ENCODE results near the gene TPM1. TPM values are rescaled to one million over a fixed set of nuclear protein-coding genes. Genes with fewer than 3 reads are reported as not detected.

TPM1 gene
- total and polyA plus RNA-seq, 3 experiments from 2014 or later = 8.3 to 9.9 (median 9.4) TPM

GRCh38 chr15:63057468-63058345 is 15.2 kb downstream of the TPM1 start:
- no peak for DNase-seq
- no peak overlapping the region for H3K27ac Mint-ChIP-seq
- H3K4me3 Mint-ChIP-seq = no peak overlapping the region
- H3K9me3 ChIP-seq (ENCODE audit: low read length) = no peaks in the 10 kb centered on the region
- H3K27me3 Mint-ChIP-seq = no peaks in the 10 kb centered on the region
- H3K9me3 Mint-ChIP-seq = no peaks in the 10 kb centered on the region
- H3K36me3 ChIP-seq (ENCODE audit: insufficient read depth, low read length) = peaks cover 30% of the 10 kb centered on the region
- no peak overlapping the region for H3K4me3 ChIP-seq (ENCODE audit: low read length)
- ChIA-PET CTCF (interaction anchor here (1.9 kb wide), 1 partner anchor 10 kb away, joined by 11 read pairs; no protein-coding TSS in a partner anchor), POLR2A (no interaction called here)
- no peaks in the 10 kb centered on the region for H3K27me3 ChIP-seq (ENCODE audit: insufficient read depth, low read length, poor library complexity, severe bottlenecking)
- no peak overlapping the region for H3K27ac ChIP-seq (ENCODE audit: low read depth, low read length)
- no peaks in the 10 kb centered on the region for H3K4me1 ChIP-seq (ENCODE audit: insufficient read depth, low read length)
- H3K36me3 Mint-ChIP-seq = peaks cover 6 to 55% (median 29%) of the 10 kb centered on the region in 3 donors
- peaks cover 0 to 2% (median 0%) of the 10 kb centered on the region in 3 donors for H3K4me1 Mint-ChIP-seq

GRCh38 chr15:63059075-63059474 is 16.5 kb downstream of the TPM1 start:
- no peak overlapping the region for H3K4me3 ChIP-seq (ENCODE audit: low read length)
- Mint-ChIP-seq H3K4me1 (peaks cover 0 to 1% (median 0%) of the 10 kb centered on the region in 3 donors), H3K9me3 (no peaks in the 10 kb centered on the region), H3K27me3 (no peaks in the 10 kb centered on the region), H3K27ac (no peak overlapping the region), H3K4me3 (no peak overlapping the region), H3K36me3 (peaks cover 10 to 67% (median 36%) of the 10 kb centered on the region in 3 donors)
- POLR2A ChIA-PET = no interaction called here
- peaks cover 33% of the 10 kb centered on the region for H3K36me3 ChIP-seq (ENCODE audit: insufficient read depth, low read length)
- DNase-seq = no peak
- no peaks in the 10 kb centered on the region for H3K27me3 ChIP-seq (ENCODE audit: insufficient read depth, low read length, poor library complexity, severe bottlenecking)
- H3K4me1 ChIP-seq (ENCODE audit: insufficient read depth, low read length) = no peaks in the 10 kb centered on the region
- H3K9me3 ChIP-seq (ENCODE audit: low read length) = no peaks in the 10 kb centered on the region
- CTCF ChIA-PET = interaction anchor here (1.4 kb wide), 1 partner anchor 12 kb away, joined by 5 read pairs; no protein-coding TSS in a partner anchor
- H3K27ac ChIP-seq (ENCODE audit: low read depth, low read length) = no peak overlapping the region

GRCh38 chr15:63059573-63060216 is 17.1 kb downstream of the TPM1 start:
- Histone ChIP-seq H3K4me3 (ENCODE audit: low read length) (no peak overlapping the region), H3K36me3 (ENCODE audit: insufficient read depth, low read length) (peaks cover 35% of the 10 kb centered on the region), H3K4me1 (ENCODE audit: insufficient read depth, low read length) (no peaks in the 10 kb centered on the region)

GRCh38 chr15:63060699-63061098 is 18.2 kb downstream of the TPM1 start:
- no peaks in the 10 kb centered on the region for H3K4me1 Mint-ChIP-seq
- CTCF ChIA-PET = interaction anchor here (1.2 kb wide), 1 partner anchor 13 kb away, joined by 4 read pairs; no protein-coding TSS in a partner anchor
- peak overlapping the region in 1 of 8 donors; percentile 18 for H3K27ac Mint-ChIP-seq
- no peak for DNase-seq
- Histone ChIP-seq H3K36me3 (ENCODE audit: insufficient read depth, low read length) (peaks cover 35% of the 10 kb centered on the region), H3K4me1 (ENCODE audit: insufficient read depth, low read length) (no peaks in the 10 kb centered on the region), H3K4me3 (ENCODE audit: low read length) (no peak overlapping the region), H3K9me3 (ENCODE audit: low read length) (no peaks in the 10 kb centered on the region), H3K27me3 (ENCODE audit: insufficient read depth, low read length, poor library complexity, severe bottlenecking) (no peaks in the 10 kb centered on the region), H3K27ac (ENCODE audit: low read depth, low read length) (no peak overlapping the region)
- H3K9me3 Mint-ChIP-seq = no peaks in the 10 kb centered on the region
- peaks cover 11 to 76% (median 39%) of the 10 kb centered on the region in 3 donors for H3K36me3 Mint-ChIP-seq
- H3K27me3 Mint-ChIP-seq = no peaks in the 10 kb centered on the region
- no peak overlapping the region for H3K4me3 Mint-ChIP-seq
- POLR2A ChIA-PET = no interaction called here

More at GRCh38 chr15:63059573-63060216, 17.1 kb downstream of the TPM1 start:
- POLR2A ChIA-PET = no interaction called here
- Mint-ChIP-seq H3K36me3 (peaks cover 11 to 68% (median 38%) of the 10 kb centered on the region in 3 donors), H3K4me3 (no peak overlapping the region), H3K4me1 (no peaks in the 10 kb centered on the region), H3K9me3 (no peaks in the 10 kb centered on the region), H3K27me3 (no peaks in the 10 kb centered on the region), H3K27ac (no peak overlapping the region)
- CTCF ChIA-PET = interaction anchor here (1.2 to 1.4 kb wide), 2 partner anchors 12 kb away, joined by 4 to 5 read pairs; no protein-coding TSS in a partner anchor
- no peaks in the 10 kb centered on the region for H3K27me3 ChIP-seq (ENCODE audit: insufficient read depth, low read length, poor library complexity, severe bottlenecking)
- no peaks in the 10 kb centered on the region for H3K9me3 ChIP-seq (ENCODE audit: low read length)
- no peak for DNase-seq
- no peak overlapping the region for H3K27ac ChIP-seq (ENCODE audit: low read depth, low read length)

- POLR2A ChIA-PET = no interaction called here
- H3K4me1 Mint-ChIP-seq = no peaks in the 10 kb centered on the region
- H3K36me3 Mint-ChIP-seq = peaks cover 11 to 81% (median 47%) of the 10 kb centered on the region in 3 donors
- no peaks in the 10 kb centered on the region for H3K27me3 ChIP-seq (ENCODE audit: insufficient read depth, low read length, poor library complexity, severe bottlenecking)
- no peaks in the 10 kb centered on the region for H3K9me3 ChIP-seq (ENCODE audit: low read length)
- H3K4me3 Mint-ChIP-seq = no peak overlapping the region
- CTCF ChIA-PET = interaction anchor here (4.5 kb wide), 1 partner anchor 14 kb away, joined by 22 read pairs; no protein-coding TSS in a partner anchor
- DNase-seq = no peak
- peaks cover 35% of the 10 kb centered on the region for H3K36me3 ChIP-seq (ENCODE audit: insufficient read depth, low read length)
- H3K27ac ChIP-seq (ENCODE audit: low read depth, low read length) = no peak overlapping the region
- no peak overlapping the region for H3K27ac Mint-ChIP-seq
- no peaks in the 10 kb centered on the region for H3K9me3 Mint-ChIP-seq
- no peaks in the 10 kb centered on the region for H3K4me1 ChIP-seq (ENCODE audit: insufficient read depth, low read length)
- H3K27me3 Mint-ChIP-seq = no peaks in the 10 kb centered on the region
- H3K4me3 ChIP-seq (ENCODE audit: low read length) = no peak overlapping the region
Measured at GRCh38 chr15:63061975-63062374, 19.4 kb downstream of the TPM1 start.

GRCh38 chr15:63063164-63063756 is 20.7 kb downstream of the TPM1 start:
- no peaks in the 10 kb centered on the region for H3K4me1 ChIP-seq (ENCODE audit: insufficient read depth, low read length)
- no peaks in the 10 kb centered on the region for H3K27me3 Mint-ChIP-seq
- no peaks in the 10 kb centered on the region for H3K4me1 Mint-ChIP-seq
- no peaks in the 10 kb centered on the region for H3K9me3 ChIP-seq (ENCODE audit: low read length)
- peaks cover 32% of the 10 kb centered on the region for H3K36me3 ChIP-seq (ENCODE audit: insufficient read depth, low read length)
- DNase-seq = no peak
- ChIA-PET CTCF (interaction anchor here (4.5 kb wide), 1 partner anchor 15 kb away, joined by 22 read pairs; no protein-coding TSS in a partner anchor), POLR2A (no interaction called here)
- no peaks in the 10 kb centered on the region for H3K27me3 ChIP-seq (ENCODE audit: insufficient read depth, low read length, poor library complexity, severe bottlenecking)
- H3K4me3 Mint-ChIP-seq = no peak overlapping the region
- no peak overlapping the region for H3K27ac ChIP-seq (ENCODE audit: low read depth, low read length)
- no peak overlapping the region for H3K4me3 ChIP-seq (ENCODE audit: low read length)
- H3K27ac Mint-ChIP-seq = no peak overlapping the region
- no peaks in the 10 kb centered on the region for H3K9me3 Mint-ChIP-seq
- peaks cover 15 to 74% (median 47%) of the 10 kb centered on the region in 3 donors for H3K36me3 Mint-ChIP-seq

- no peaks in the 10 kb centered on the region for H3K4me1 Mint-ChIP-seq
- DNase-seq = no peak
- no peaks in the 10 kb centered on the region for H3K27me3 ChIP-seq (ENCODE audit: insufficient read depth, low read length, poor library complexity, severe bottlenecking)
- peaks cover 16 to 71% (median 48%) of the 10 kb centered on the region in 3 donors for H3K36me3 Mint-ChIP-seq
- no peaks in the 10 kb centered on the region for H3K9me3 Mint-ChIP-seq
- peak overlapping the region in 1 of 8 donors; percentile 33 for H3K27ac Mint-ChIP-seq
- no peaks in the 10 kb centered on the region for H3K9me3 ChIP-seq (ENCODE audit: low read length)
- no peaks in the 10 kb centered on the region for H3K4me1 ChIP-seq (ENCODE audit: insufficient read depth, low read length)
- H3K27me3 Mint-ChIP-seq = no peaks in the 10 kb centered on the region
- peaks cover 32% of the 10 kb centered on the region for H3K36me3 ChIP-seq (ENCODE audit: insufficient read depth, low read length)
- ChIA-PET POLR2A (no interaction called here), CTCF (interaction anchor here (4.5 kb wide), 1 partner anchor 16 kb away, joined by 22 read pairs; no protein-coding TSS in a partner anchor)
- no peak overlapping the region for H3K27ac ChIP-seq (ENCODE audit: low read depth, low read length)
- H3K4me3 ChIP-seq (ENCODE audit: low read length) = no peak overlapping the region
- no peak overlapping the region for H3K4me3 Mint-ChIP-seq
Measured at GRCh38 chr15:63063877-63064409, 21.4 kb downstream of the TPM1 start.
